Eye (tissue), 1 donor: Measurements from ENCODE around the gene KCNJ13.
A peak's percentile ranks its signal among the peaks of the same experiment; 100 is the strongest.
"Not testable (repeated sequence)": the region's sequence is repeated elsewhere in the genome, so short reads cannot be mapped to it uniquely, and the experiment has no call there.

Source experiments
- DNase-seq: peaks from one replicate; pipeline ENCODE4 v3.0.0-alpha.2; 2015

Gene KCNJ13

GRCh38 chr2:232761301-232761907 lies 15.0 kb downstream of the KCNJ13 start:
- DNase-seq: peak; percentile 62

- DNase-seq: no peak
These were observed 18.5 kb downstream of the KCNJ13 start for GRCh38 chr2:232757905-232758304.

DNA sequence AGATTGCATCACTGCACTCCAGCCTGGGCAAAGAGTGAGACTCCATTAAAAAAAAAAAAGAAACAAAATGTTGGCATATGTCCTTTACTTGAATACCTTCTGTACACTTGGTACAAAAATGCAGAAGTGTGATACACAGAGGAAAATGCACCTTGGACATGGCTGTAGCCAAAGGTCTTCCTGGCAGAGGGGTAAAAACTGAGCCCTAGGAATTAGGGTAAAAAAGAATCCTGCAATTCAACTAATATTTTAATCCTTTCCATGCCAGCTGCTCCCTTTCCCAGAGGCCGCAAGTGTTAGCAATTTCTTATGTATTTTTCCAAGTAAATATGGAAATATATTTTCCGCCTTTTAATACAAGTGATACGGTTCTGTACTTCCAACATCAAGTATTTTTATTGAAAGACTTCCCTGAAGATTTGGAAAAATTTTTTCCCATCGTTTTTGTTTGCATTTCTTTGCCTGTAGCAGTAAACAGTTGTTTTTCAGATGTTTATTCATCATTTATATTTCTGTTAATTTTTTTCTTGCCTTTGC lies 26.2 kb downstream of the KCNJ13 start:
- DNase-seq: no peak

DNA sequence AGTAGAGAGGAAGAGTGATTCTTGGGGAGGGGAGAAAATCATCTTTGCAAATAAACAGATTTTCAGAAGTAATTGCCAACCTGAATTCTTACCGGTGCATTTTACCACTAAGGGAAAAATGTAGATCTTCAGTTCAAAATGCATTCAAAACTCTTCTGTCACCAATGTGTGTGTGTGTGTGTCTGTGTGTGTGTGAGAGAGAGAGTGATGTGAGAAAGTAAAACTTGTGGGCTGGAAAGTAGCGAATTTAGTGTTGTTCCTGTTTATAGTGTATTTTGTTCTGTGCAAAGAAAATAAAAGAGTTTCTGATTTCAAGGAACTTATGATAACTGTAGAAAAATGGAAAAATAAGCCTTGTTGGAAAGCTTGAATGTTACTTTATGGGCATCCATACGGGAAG lies 27.0 kb downstream of the KCNJ13 start:
- DNase-seq: no peak

- DNase-seq: no peak
These were observed 28.3 kb downstream of the KCNJ13 start for GRCh38 chr2:232748038-232748437.

- no peak for DNase-seq
These were observed 31.4 kb downstream of the KCNJ13 start for GRCh38 chr2:232744963-232745362.

DNA sequence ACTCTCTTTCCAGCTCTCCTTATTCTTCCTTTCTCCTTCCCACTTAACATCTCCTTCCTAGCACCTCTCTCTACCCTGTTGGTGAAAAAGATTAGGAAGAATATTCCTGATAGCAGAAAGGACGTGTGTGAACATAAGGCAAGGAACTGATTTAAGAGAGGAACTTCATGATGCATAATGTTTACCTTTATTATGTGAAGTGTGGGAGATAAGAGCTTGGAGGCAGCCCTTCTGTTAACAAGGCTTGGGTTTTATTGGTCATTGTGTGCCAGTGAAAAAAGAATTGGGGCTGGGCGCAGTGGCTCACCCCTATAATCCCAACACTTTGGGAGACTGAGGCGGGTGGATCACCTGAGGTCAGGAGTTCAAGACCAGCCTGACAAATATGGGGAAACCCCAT lies 34.4 kb downstream of the KCNJ13 start:
- DNase-seq: no peak

GRCh38 chr2:232741294-232741693 lies 35.1 kb downstream of the KCNJ13 start:
- no peak for DNase-seq

DNA sequence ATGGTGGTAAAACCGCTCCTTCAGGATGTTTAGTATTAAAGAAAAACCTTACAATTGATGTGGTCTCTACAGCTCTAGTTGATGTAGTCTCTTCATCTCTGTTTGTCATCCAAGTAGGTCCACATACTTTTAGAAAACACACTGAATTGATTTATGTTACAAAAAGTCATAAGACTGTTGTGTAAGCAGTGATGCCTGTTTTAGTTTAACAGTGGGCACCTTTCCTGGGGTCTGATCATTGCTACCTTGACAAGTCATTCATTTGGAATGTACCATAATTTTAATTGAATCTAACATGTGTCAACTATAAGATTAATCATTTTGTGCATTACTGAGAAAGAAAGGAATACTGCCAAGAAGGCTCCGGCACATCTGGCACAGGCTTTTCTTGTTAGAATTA lies 44.9 kb downstream of the KCNJ13 start:
- DNase-seq: peak; percentile 32

DNA sequence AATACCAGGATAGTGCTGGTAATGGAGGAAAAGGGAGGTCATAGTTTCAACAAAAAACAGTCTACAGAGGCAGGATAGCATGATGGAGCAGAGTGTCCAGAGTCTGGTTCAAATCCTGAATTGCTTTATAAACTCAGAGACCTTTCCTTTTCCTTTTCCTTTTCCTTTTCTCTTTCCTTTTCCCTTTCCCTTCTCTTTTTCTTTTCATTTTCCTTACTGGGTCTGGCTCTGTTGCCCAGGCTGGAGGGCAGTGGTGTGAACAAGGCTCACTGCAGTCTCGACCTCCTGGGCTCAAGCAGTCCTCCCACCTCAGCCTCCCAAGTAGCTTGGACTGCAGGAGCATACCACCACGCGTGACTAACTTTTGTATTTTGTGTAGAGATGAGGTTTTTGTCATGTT lies 47.6 kb downstream of the KCNJ13 start:
- DNase-seq: no peak

DNA sequence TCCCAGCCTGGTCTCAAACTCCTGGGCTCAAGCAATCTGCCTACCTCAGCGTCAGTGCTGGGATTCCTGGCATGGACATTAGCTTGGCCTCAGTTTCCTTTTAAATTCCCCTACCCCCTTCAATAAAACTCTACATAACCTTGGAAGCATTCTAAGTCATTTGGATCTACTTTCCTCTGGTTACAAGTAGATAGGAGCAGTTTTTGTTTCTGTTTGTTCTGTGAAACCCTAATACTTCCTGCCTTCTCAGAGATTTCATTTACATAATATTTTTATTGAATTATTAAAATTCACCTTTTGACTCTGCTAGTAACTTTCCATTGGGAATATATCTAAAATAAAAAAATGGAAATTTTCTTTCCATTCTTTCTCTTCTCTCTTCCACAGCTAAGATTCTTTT lies 53.3 kb downstream of the KCNJ13 start:
- no peak for DNase-seq

- DNase-seq: no peak
These were observed 54.5 kb downstream of the KCNJ13 start for GRCh38 chr2:232721882-232722281.

- no peak for DNase-seq
These were observed 55.1 kb downstream of the KCNJ13 start for GRCh38 chr2:232721261-232721660.

- DNase-seq: not testable (repeated sequence)
These were observed 56.3 kb downstream of the KCNJ13 start for GRCh38 chr2:232720056-232720455.
